A549 treated with RU486 at 1 μM for 4 hours (cell line): ENCODE results near the gene FBXL12. TPM values are rescaled to one million over a fixed set of nuclear protein-coding genes. Genes with fewer than 3 reads are reported as not detected.

ENCODE experiments used
- total RNA-seq: library from RNA; stranded (reverse); fragments of 200-300 nt; extraction: Qiagen RNA extraction; gene quantifications from 5 replicates; pipeline ENCODE4 v1.2.3, GENCODE V29; 2022; ENCODE audit warnings: low read depth

The FBXL12 gene, protein sequence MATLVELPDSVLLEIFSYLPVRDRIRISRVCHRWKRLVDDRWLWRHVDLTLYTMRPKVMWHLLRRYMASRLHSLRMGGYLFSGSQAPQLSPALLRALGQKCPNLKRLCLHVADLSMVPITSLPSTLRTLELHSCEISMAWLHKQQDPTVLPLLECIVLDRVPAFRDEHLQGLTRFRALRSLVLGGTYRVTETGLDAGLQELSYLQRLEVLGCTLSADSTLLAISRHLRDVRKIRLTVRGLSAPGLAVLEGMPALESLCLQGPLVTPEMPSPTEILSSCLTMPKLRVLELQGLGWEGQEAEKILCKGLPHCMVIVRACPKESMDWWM
- 11.0 to 14.4 TPM (median 13.1 TPM) in 5 replicates for total RNA-seq

DNA sequence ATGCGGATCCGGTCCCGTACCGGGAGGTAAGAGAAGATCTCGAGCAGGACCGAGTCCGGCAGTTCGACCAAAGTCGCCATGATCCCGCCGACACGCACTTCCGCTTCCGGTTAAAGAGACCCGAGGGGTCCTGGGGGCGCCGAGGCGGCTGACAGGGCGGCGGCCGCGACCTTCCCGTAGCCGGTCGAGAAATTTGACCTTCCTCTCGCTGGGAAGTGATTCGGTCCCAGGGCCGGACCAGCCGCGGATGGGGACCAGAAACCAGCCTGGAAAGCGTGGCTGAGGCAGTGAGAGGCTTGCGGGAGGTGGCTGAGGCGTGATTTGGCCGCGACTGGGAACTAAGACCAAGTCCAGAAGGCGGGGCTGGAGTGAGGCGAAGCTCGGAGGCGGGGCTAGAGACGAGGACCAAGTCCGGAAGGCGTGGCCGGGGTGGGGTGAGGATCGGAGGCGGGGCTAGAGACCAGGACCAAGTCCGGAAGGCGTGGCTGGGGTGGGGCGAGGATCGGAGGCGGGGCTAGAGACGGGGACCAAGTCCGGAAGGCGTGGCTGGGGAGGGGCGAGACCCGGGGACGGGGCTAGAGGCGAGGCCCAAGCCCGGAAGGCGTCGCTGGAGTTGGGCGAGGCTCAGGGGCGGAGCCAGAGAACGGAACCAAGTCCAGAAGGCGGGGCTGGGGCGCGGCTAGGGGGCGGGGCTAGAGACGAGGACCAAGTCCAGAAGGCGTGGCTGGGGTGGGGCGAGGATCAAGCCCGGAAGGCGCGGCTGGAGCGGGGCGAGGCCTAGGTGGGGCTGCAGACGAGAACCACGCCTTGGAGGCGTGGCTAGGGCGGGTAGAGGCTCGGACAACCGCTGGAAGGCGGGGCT, at the start of gene FBXL12:
TSS of gene FBXL12 (minus strand) at position 346 of the 862 bp plus-strand sequence. CDS start at position 80, 266 bp downstream.

DNA sequence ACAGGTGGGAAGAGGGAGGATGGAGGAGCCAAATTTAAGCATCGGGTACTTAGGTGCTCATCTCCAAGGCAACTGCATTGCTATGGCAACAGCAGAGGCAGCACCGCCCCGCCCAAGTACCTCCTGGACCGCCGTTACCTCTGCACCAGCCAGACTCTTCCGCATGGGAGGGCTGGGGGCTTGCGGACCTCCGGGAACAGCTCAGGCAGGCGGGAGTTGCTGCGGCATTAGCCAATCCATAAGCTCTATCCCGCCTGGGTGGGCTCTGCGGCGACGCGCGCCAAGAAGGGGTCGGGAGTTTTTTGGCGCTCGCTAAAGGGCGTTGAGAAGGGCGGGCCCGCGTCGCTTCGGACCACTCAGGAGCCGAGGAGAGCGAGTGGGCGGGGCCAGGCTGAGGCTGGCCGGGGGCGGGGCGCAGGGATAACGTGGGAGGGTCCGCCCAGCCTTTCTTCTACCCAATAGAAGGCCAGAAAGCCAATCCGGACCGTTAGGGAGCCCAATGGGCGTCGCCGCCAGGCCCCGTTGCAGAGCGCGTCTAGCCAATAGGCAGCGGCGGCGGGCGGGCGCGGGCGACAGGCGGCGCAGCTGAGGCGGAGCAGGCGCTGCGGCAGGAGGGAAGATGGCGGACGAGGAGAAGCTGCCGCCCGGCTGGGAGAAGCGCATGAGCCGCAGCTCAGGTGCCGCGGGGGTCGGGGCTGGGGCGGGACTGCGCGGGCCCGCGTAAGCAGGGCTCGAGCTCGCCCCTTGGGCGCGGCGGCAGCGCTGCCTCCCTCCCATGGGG, 16.0 kb upstream of the FBXL12 start, which contains the start of gene PIN1:
TSS of gene PIN1 (plus strand) at position 593 of the 781 bp plus-strand sequence. CDS start at position 620, 27 bp downstream.

DNA sequence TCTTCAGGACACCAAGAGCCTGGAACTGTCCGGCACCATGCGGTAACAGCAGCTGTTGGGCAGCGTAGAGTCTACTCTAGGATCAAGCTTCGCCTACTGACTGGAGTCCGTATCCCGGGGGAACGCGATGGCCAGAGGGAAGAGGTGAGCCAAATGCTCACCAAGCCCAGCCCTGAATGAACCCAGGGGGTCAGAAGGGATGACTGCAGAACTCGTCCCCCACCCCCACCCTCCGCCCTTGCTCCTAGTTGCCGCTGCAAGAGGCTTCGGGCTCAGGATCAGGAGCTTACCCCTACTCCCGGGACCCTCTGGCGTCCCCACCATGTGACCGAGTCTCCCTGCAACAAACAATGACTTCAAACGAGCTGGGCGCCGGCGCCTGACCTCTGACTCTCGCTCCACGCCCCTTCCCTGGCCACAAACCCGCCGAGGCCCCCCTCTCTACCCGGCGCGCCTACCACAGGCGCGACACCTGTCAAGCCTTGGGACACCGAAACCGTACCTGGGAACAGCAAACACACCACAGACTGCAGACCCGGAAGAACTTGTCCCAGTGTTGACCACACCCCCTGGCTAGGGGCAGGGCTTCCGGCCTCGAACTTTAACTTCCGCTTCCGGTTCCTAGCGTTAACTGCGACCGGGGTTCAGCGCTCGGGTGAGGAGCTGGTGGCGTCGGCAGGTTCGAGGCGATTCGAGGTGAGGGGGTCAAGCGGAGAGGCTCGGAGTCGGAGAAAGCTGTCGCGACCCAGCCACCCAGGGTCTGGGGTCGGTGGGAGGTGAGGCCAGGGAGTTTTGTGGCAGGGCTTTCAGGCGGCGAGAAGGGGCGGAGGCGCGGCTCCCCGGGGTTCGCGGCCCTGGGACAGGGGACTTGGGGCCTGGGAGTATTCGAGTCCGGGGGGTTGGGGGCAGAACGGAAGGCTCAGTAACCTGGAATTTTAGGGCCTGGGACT, 8.7 kb upstream of the FBXL12 start, which contains the start of gene UBL5:
TSS of gene UBL5 (plus strand) at position 630 of the 950 bp plus-strand sequence. CDS start 420 bp downstream, outside the sequence.

DNA sequence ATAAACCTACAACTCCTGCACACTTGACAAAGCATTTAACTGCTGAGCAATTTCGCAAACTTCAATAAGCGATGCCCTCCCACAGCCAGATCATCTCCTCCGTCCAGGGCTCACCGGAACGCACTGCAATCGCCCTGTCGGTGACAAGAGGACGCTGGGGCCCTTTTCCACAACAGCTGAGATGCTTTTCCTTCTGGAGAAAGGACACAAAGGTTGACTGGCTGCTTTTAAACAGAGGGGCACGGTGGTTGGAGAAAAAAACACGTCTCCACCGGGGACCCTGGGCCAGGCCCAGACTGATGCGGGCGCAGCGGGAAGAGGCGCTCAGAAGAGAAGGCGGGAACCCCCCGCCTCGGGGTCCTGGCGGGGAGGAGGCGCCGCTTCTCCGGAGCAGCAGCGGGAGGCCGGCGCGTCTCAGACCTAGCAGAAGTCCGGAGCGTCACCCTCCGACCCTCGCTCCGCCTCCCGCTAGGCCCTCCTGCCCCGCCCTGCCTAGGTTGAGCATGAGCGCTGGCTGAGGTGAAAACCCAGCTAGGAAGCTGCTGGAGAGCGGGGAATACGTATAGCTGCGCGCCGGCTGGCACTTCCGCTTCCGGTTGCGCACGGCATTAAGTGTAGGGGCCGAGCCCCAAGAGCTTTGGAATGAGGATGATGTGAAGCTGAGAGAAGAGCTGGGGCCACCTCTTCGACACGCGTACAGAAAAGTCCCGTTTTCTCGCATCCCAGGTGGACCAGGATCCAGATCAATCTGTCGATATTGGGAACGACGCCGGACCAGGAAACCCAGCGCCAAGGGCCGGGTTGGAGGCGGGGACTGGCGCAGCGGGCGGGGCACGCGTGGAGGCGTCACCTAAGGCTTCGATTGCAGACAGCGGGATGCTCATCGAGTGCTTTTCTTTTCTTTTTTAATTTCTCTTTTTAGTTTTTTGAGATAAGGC, 50.4 kb downstream of the FBXL12 start, which contains the start of gene ZNF846:
TSS of gene ZNF846 (minus strand) at position 564 of the 938 bp plus-strand sequence. CDS start 3,788 bp downstream, outside the sequence.

Other genes with a start within 250 kb of the FBXL12 start
- 3.1 to 5.1 TPM (median 3.7 TPM) in 5 replicates for gene ZNF121, start 234.6 kb downstream of the FBXL12 start, total RNA-seq
- 7.6 to 14.7 TPM (median 9.2 TPM) in 5 replicates for gene ZNF561, start 197.8 kb downstream of the FBXL12 start, total RNA-seq
- gene ZNF562, start 144.0 kb downstream of the FBXL12 start, total RNA-seq = 4.5 to 9.3 TPM (median 5.7 TPM) in 5 replicates
- gene ZNF846, start 50.3 kb downstream of the FBXL12 start, total RNA-seq = 0.61 to 1.7 TPM (median 1.2 TPM) in 5 replicates
- gene UBL5, start 8.8 kb upstream of the FBXL12 start, total RNA-seq = 394 to 462 TPM (median 426 TPM) in 5 replicates
- gene PIN1, start 16.2 kb upstream of the FBXL12 start, total RNA-seq = 52.9 to 77.8 TPM (median 76.3 TPM) in 5 replicates
- gene OLFM2, start 117.4 kb upstream of the FBXL12 start, total RNA-seq = 9.2 to 12.4 TPM (median 11.5 TPM) in 5 replicates
- gene COL5A3, start 191.4 kb upstream of the FBXL12 start, total RNA-seq = 3.5 to 5.4 TPM (median 3.6 TPM) in 5 replicates
- gene RDH8, start 194.4 kb upstream of the FBXL12 start, total RNA-seq = 0.26 to 0.75 TPM (median 0.53 TPM) in 5 replicates